ENCODE results near the gene TNFRSF17.
"Not testable (repeated sequence)": the region's sequence is repeated elsewhere in the genome, so short reads cannot be mapped to it uniquely, and the experiment has no call there.

TNFRSF17 gene

DNA sequence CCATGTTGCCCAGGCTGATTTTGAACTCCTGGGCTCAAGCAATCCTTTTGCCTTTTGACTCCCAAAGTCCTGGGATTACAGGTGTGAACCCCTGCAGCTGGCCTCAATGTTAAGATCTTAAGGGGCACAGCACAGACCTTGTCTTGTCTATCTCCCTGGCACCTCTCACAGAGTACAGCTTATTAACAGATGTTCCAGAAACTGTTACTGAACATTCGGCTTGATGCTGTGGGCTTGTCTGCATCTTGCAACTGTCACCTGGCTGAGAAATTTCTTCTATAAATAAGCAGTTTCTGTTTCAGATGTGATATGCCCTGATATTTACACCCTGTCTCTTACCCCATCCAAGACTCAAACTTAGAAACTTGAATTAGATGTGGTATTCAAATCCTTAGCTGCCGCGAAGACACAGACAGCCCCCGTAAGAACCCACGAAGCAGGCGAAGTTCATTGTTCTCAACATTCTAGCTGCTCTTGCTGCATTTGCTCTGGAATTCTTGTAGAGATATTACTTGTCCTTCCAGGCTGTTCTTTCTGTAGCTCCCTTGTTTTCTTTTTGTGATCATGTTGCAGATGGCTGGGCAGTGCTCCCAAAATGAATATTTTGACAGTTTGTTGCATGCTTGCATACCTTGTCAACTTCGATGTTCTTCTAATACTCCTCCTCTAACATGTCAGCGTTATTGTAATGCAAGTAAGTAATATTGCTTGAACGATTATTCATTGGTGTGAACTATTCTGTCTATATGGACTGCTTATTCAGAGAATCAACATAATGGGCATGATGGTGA is at the start of gene TNFRSF17:
Gene TNFRSF17, plus strand, starts transcription at position 450 of the 791 bp plus-strand sequence. Its CDS starts 115 bp downstream, at position 565.
- no peak within 1 kb of the TSS for H3K27ac Mint-ChIP-seq
- no peaks in the 10 kb centered on the region for H3K36me3 Mint-ChIP-seq (ENCODE audit: low read depth)
- H3K9me3 Mint-ChIP-seq, result no peaks in the 10 kb centered on the region
- no peaks in the 10 kb centered on the region for H3K4me1 Mint-ChIP-seq (ENCODE audit: low read depth)
- H3K27me3 Mint-ChIP-seq (ENCODE audit: low read depth), result peaks cover 3% of the 10 kb centered on the region
- no peak within 1 kb of the TSS for H3K4me3 Mint-ChIP-seq
- DNase-seq (ENCODE audit: low spot score), result no peak

DNA sequence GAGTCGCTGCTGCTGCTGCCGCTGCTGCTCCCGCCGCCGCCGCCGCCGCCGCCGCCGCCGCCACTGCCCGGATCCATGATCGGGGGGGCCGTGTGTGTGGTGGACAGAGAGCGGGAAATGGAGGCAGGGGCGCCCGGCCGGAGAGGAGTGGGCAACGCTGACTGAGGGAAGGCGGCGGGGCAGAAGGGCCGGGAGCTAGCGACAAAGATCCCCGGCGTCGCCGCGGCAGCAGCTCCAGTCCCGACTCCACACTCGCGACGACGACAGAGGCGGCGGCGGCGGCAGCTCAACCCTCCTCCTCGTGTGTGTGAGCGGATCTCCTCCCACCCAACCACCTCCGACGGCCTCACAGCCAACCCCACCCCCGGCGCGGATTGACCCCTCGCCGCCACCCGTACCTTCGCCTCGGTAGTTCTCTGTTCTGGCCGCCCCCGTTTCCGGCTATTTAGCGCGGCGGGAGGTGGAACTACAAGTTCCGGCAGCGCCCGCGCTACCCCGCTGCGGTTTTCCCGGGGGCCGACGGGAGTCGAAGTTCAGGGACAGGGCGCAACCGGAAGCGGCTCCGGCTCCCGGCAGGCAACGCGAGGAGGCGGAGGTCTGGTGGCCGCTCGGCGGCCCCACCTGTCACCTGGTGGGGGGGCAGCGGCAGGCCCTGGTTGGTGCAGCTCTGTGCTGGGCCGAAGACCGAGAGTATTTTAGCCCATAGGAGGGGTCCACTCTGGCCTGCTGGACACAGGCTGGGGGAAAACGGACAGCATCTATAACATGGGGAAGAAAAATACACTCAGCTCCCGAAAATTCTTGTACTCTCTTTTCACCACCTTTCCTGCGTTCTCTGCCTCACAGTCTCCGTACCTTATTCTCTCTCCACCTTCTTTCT is 49.1 kb upstream of the TNFRSF17 start, which contains the start of gene GSPT1:
Gene GSPT1, minus strand, starts transcription at position 313 of the 880 bp plus-strand sequence. Its CDS starts 236 bp downstream, at position 77.
- H3K36me3 Mint-ChIP-seq (ENCODE audit: low read depth), result peaks cover 25% of the 10 kb centered on the region
- H3K27me3 Mint-ChIP-seq (ENCODE audit: low read depth), result peaks cover 11% of the 10 kb centered on the region
- H3K4me3 Mint-ChIP-seq, result peak within 1 kb of the TSS; percentile 96
- no peaks in the 10 kb centered on the region for H3K9me3 Mint-ChIP-seq
- H3K27ac Mint-ChIP-seq, result peak within 1 kb of the TSS; percentile 94
- peak; percentile 100 for DNase-seq (ENCODE audit: low spot score)
- H3K4me1 Mint-ChIP-seq (ENCODE audit: low read depth), result peaks cover 27% of the 10 kb centered on the region

- Mint-ChIP-seq H3K4me1 (ENCODE audit: low read depth) (peaks cover 22% of the 10 kb centered on the region), H3K4me3 (peak overlapping the region; percentile 91), H3K9me3 (no peaks in the 10 kb centered on the region), H3K27me3 (ENCODE audit: low read depth) (peaks cover 14% of the 10 kb centered on the region), H3K27ac (peak overlapping the region; percentile 94), H3K36me3 (ENCODE audit: low read depth) (peaks cover 25% of the 10 kb centered on the region)
- DNase-seq (ENCODE audit: low spot score), result no peak
Observed at GRCh38 chr16:11916524-11917285, 48.3 kb upstream of the TNFRSF17 start.

DNA sequence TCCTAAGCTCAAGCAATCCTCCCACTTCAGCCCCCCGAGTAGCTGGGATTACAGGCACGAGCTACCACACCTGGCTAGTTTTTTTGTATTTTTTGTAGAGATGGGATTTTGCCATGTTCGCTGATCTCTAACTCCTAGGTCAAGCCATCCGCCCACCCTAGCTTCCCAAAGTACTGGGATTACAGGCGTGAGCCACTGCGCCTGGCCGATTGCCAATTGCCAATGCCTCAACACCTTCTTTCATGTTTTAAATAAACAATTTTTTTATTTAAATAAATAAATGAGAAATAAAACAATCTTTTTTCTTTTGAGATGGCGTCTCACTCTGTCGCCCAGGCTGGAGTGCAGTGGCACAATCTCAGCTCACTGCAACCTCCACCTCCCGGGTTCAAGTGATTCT is 41.0 kb upstream of the TNFRSF17 start:
- not testable (repeated sequence) for H3K4me1 Mint-ChIP-seq (ENCODE audit: low read depth); H3K27ac Mint-ChIP-seq; H3K4me3 Mint-ChIP-seq; H3K36me3 Mint-ChIP-seq (ENCODE audit: low read depth); H3K9me3 Mint-ChIP-seq; DNase-seq (ENCODE audit: low spot score); H3K27me3 Mint-ChIP-seq (ENCODE audit: low read depth)

- not testable (repeated sequence) for DNase-seq (ENCODE audit: low spot score); H3K27ac Mint-ChIP-seq; H3K27me3 Mint-ChIP-seq (ENCODE audit: low read depth); H3K9me3 Mint-ChIP-seq; H3K4me1 Mint-ChIP-seq (ENCODE audit: low read depth); H3K36me3 Mint-ChIP-seq (ENCODE audit: low read depth); H3K4me3 Mint-ChIP-seq
Observed at GRCh38 chr16:11927350-11927749, 37.7 kb upstream of the TNFRSF17 start.

GRCh38 chr16:11941945-11942344 is 23.1 kb upstream of the TNFRSF17 start, which contains the start of gene NPIPB2:
Gene NPIPB2, minus strand, starts transcription at chr16:11942045. Its CDS starts 0 bp downstream, at chr16:11942045.
- H3K27me3 Mint-ChIP-seq (ENCODE audit: low read depth); H3K4me3 Mint-ChIP-seq; H3K36me3 Mint-ChIP-seq (ENCODE audit: low read depth): not testable (repeated sequence)

GRCh38 chr16:11946433-11946832 is 18.6 kb upstream of the TNFRSF17 start:
- no peaks in the 10 kb centered on the region for H3K27me3 Mint-ChIP-seq (ENCODE audit: low read depth)
- no peaks in the 10 kb centered on the region for H3K4me1 Mint-ChIP-seq (ENCODE audit: low read depth)
- no peak overlapping the region for H3K4me3 Mint-ChIP-seq
- no peaks in the 10 kb centered on the region for H3K36me3 Mint-ChIP-seq (ENCODE audit: low read depth)
- H3K27ac Mint-ChIP-seq, result no peak overlapping the region
- H3K9me3 Mint-ChIP-seq, result no peaks in the 10 kb centered on the region
- DNase-seq (ENCODE audit: low spot score), result no peak

More at GRCh38 chr16:11941945-11942344, 23.1 kb upstream of the TNFRSF17 start, which contains the start of gene NPIPB2:
- H3K4me1 Mint-ChIP-seq (ENCODE audit: low read depth); H3K27ac Mint-ChIP-seq; H3K9me3 Mint-ChIP-seq; DNase-seq (ENCODE audit: low spot score): not testable (repeated sequence)

- Mint-ChIP-seq H3K27ac (no peak overlapping the region), H3K36me3 (ENCODE audit: low read depth) (no peaks in the 10 kb centered on the region), H3K4me1 (ENCODE audit: low read depth) (no peaks in the 10 kb centered on the region)
Observed at GRCh38 chr16:11948819-11949218, 16.2 kb upstream of the TNFRSF17 start.

DNA sequence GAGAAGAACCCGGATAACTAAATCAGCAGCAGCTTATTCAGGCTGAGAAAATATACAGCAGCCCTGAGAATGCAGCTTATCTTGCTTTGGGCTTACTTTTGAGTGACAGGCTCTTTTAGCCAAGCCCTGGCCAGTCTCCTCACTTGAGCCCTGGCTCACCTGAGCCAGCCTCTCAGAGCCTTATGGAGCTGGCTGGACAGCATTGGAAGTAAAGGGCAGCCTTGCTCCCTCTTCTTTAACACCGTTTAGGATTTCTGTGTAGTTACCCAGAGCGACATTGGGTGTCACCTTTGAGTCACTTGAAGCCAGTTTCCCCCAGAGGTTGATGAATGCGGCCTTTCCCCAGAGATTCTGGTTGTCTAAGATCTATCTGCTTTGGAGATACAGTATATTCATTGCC is 15.5 kb upstream of the TNFRSF17 start:
- H3K36me3 Mint-ChIP-seq (ENCODE audit: low read depth), result no peaks in the 10 kb centered on the region
- H3K27me3 Mint-ChIP-seq (ENCODE audit: low read depth), result no peaks in the 10 kb centered on the region
- no peak overlapping the region for H3K4me3 Mint-ChIP-seq
- no peak for DNase-seq (ENCODE audit: low spot score)
- H3K27ac Mint-ChIP-seq, result no peak overlapping the region
- no peaks in the 10 kb centered on the region for H3K9me3 Mint-ChIP-seq
- no peaks in the 10 kb centered on the region for H3K4me1 Mint-ChIP-seq (ENCODE audit: low read depth)

More at GRCh38 chr16:11948819-11949218, 16.2 kb upstream of the TNFRSF17 start:
- no peaks in the 10 kb centered on the region for H3K9me3 Mint-ChIP-seq
- no peak for DNase-seq (ENCODE audit: low spot score)
- H3K4me3 Mint-ChIP-seq, result no peak overlapping the region
- H3K27me3 Mint-ChIP-seq (ENCODE audit: low read depth), result no peaks in the 10 kb centered on the region

- no peaks in the 10 kb centered on the region for H3K9me3 Mint-ChIP-seq
- H3K27me3 Mint-ChIP-seq (ENCODE audit: low read depth), result no peaks in the 10 kb centered on the region
- no peak overlapping the region for H3K27ac Mint-ChIP-seq
- DNase-seq (ENCODE audit: low spot score), result no peak
- no peak overlapping the region for H3K4me3 Mint-ChIP-seq
- H3K36me3 Mint-ChIP-seq (ENCODE audit: low read depth), result no peaks in the 10 kb centered on the region
- H3K4me1 Mint-ChIP-seq (ENCODE audit: low read depth), result no peaks in the 10 kb centered on the region
Observed at GRCh38 chr16:11950388-11950787, 14.6 kb upstream of the TNFRSF17 start.

DNA sequence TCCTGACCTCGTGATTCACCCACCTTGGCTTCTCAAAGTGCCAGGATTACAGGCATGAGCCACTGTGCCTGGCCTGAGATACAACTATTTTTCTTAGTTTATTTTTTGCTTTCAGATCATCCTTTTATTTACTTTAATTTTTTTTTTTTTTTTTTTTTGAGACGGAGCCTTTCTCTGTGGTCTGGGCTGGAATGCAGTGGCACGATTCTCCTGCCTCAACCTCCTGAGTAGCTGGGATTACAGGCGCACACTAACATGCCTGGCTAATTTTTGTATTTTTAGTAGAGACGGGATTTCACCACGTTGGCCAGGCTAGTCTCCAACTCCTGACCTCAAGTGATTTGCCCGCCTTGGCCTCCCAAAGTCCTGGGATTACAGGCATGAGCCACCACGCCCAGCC is 11.4 kb upstream of the TNFRSF17 start:
- H3K9me3 Mint-ChIP-seq; H3K4me3 Mint-ChIP-seq; H3K27ac Mint-ChIP-seq; H3K27me3 Mint-ChIP-seq (ENCODE audit: low read depth); H3K36me3 Mint-ChIP-seq (ENCODE audit: low read depth); H3K4me1 Mint-ChIP-seq (ENCODE audit: low read depth); DNase-seq (ENCODE audit: low spot score): not testable (repeated sequence)

GRCh38 chr16:11955713-11956123 is 9.3 kb upstream of the TNFRSF17 start:
- no peak overlapping the region for H3K27ac Mint-ChIP-seq
- H3K27me3 Mint-ChIP-seq (ENCODE audit: low read depth), result no peaks in the 10 kb centered on the region
- H3K4me1 Mint-ChIP-seq (ENCODE audit: low read depth), result no peaks in the 10 kb centered on the region
- H3K9me3 Mint-ChIP-seq, result no peaks in the 10 kb centered on the region
- H3K4me3 Mint-ChIP-seq, result no peak overlapping the region
- no peaks in the 10 kb centered on the region for H3K36me3 Mint-ChIP-seq (ENCODE audit: low read depth)
- no peak for DNase-seq (ENCODE audit: low spot score)

GRCh38 chr16:11956558-11956957 is 8.5 kb upstream of the TNFRSF17 start:
- Mint-ChIP-seq H3K4me3 (no peak overlapping the region), H3K27me3 (ENCODE audit: low read depth) (no peaks in the 10 kb centered on the region), H3K9me3 (no peaks in the 10 kb centered on the region), H3K27ac (no peak overlapping the region), H3K4me1 (ENCODE audit: low read depth) (no peaks in the 10 kb centered on the region), H3K36me3 (ENCODE audit: low read depth) (no peaks in the 10 kb centered on the region)
- DNase-seq (ENCODE audit: low spot score), result no peak

Measured in T-helper 2 cell treated with Interferon-gamma antibody and Interleukin-4, amounts not matched to agents 5 μg/mL and 100 μg/mL, for 36 hours (primary cell).